Measurements from ENCODE around the gene FAM83G. TPM values are rescaled to one million over a fixed set of nuclear protein-coding genes. Genes with fewer than 3 reads are reported as not detected.
A peak's percentile ranks its signal among the peaks of the same experiment; 100 is the strongest.
"Not testable (repeated sequence)": the region's sequence is repeated elsewhere in the genome, so short reads cannot be mapped to it uniquely, and the experiment has no call there.

The FAM83G gene
- total RNA-seq, 1 donor from 2014 or later = 8.2 TPM

DNA sequence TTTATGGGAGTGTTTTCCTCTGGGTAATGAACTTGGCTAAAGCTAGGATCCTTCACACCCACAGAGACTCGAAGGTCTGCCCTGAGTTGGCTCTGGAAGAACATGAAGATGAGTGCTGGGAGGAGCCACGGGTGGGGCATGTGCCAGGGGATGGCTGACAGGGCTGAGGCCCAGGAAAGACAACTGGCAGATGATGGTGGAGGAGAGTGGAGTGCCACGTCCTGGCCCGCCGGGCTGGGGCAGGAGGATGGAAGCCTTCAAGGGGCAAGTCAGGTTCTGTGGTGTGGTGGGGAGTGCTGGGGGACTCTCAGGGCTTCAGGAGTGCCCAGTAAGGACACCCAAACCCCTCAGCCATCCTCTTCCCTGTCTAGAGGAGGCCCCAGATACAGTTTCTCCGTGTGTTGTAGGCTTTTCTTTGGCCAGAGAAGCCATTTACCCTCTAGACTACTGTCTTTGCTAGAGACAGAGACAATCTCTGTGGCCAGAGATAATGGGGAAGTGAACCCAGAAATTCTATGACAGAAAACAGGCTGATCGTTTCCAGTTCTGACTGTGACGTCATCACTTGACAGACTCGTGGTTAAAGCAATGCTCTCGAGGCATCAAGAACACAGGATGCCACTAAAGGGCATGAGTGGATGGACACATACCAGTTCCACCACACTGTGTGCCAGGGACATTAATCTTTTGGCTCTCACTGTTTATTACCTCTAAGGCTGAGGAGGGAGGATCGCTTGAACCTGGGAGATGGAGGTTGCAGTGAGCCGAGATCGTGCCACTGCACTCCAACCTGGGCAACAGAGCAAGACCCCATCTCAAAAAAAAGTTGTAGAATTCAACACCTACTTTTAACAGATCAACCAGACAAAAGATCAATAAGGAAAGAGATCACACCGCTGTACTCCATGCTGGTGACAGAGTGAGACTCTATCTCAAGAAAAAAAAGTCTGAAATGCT is 71.2 kb downstream of the FAM83G start:
- no peak overlapping the region for H3K27ac Mint-ChIP-seq (ENCODE audit: unreplicated experiment)
- peaks cover 5% of the 10 kb centered on the region for H3K4me1 Mint-ChIP-seq (ENCODE audit: low read depth)

DNA sequence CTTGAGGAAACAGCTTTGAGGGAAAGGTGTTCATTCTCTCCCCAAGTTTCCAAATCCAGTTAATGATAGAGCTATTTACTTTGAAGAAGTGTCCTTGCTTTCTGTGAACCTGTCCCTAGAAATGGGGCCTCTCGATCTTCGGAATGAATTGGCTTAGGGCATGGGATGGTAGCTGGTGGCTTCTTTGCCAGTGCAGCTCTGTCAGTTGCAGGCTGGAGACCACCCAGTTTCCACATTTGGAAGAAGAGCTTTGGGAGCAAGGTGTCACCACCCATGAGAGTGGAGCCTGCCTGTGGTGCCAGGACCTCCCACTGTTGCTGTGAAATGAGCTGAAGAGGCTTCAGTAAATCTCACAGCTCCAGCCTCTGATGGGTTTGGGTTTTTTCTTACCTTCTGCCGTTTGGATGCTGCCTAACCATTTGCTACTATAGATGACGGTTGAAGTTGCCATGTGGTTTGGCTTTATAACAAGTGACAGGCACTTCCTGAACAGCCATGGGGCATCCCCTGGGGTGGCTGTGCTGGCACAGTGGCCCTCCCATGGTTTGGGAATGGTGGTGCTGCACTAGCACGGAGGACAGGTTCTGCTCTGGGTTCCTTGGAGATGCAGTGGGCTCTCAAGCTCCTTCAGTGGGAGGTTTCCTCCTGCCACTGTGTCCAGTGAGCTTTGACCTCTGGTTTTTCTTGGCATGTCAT is 72.1 kb downstream of the FAM83G start:
- H3K27me3 Mint-ChIP-seq (ENCODE audit: low read depth) = no peaks in the 10 kb centered on the region
- H3K27ac Mint-ChIP-seq (ENCODE audit: unreplicated experiment) = no peak overlapping the region
- H3K36me3 Mint-ChIP-seq (ENCODE audit: low read depth) = peaks cover 26% of the 10 kb centered on the region
- H3K4me3 Mint-ChIP-seq (ENCODE audit: unreplicated experiment) = no peak overlapping the region
- TF ChIP-seq, protein P1, sequence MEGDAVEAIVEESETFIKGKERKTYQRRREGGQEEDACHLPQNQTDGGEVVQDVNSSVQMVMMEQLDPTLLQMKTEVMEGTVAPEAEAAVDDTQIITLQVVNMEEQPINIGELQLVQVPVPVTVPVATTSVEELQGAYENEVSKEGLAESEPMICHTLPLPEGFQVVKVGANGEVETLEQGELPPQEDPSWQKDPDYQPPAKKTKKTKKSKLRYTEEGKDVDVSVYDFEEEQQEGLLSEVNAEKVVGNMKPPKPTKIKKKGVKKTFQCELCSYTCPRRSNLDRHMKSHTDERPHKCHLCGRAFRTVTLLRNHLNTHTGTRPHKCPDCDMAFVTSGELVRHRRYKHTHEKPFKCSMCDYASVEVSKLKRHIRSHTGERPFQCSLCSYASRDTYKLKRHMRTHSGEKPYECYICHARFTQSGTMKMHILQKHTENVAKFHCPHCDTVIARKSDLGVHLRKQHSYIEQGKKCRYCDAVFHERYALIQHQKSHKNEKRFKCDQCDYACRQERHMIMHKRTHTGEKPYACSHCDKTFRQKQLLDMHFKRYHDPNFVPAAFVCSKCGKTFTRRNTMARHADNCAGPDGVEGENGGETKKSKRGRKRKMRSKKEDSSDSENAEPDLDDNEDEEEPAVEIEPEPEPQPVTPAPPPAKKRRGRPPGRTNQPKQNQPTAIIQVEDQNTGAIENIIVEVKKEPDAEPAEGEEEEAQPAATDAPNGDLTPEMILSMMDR (IDR thresholded peaks at IDR 0.05) = no peak
- no peaks in the 10 kb centered on the region for H3K9me3 Mint-ChIP-seq (ENCODE audit: low read depth)
- peaks cover 9% of the 10 kb centered on the region for H3K4me1 Mint-ChIP-seq (ENCODE audit: low read depth)
- no peak for DNase-seq (ENCODE audit: low spot score)

More for the DNA sequence above, 71.2 kb downstream of the FAM83G start:
- H3K9me3 Mint-ChIP-seq (ENCODE audit: low read depth) = no peaks in the 10 kb centered on the region
- no peak for DNase-seq (ENCODE audit: low spot score)
- peaks cover 25% of the 10 kb centered on the region for H3K36me3 Mint-ChIP-seq (ENCODE audit: low read depth)
- H3K27me3 Mint-ChIP-seq (ENCODE audit: low read depth) = no peaks in the 10 kb centered on the region
- no peak overlapping the region for H3K4me3 Mint-ChIP-seq (ENCODE audit: unreplicated experiment)
- TF ChIP-seq, protein P1 (IDR thresholded peaks at IDR 0.05) = no peak

DNA sequence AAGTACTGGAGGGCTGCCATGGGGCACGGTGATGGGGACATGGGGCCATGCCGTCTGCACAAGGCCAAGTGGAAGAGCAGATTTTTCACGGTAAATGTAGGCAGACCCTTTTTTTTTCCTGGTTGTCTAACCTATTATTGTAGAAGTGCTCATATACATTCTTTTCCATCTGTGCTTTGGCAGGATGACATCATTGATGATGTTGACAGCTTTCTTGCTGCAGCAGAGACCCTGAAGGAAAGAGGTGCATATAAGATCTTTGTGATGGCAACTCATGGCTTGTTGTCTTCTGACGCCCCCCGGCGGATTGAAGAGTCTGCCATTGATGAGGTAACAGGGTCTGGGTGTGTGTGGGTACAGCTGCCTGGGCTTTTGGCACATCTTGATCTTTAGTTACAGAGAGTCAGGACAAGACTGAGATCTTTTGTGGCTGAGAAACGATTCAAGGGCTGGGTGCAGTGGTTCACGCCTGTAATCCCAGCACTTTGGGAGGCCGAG is 75.9 kb downstream of the FAM83G start:
- Mint-ChIP-seq H3K27ac (ENCODE audit: unreplicated experiment) (no peak overlapping the region), H3K4me3 (ENCODE audit: unreplicated experiment) (no peak overlapping the region), H3K9me3 (ENCODE audit: low read depth) (no peaks in the 10 kb centered on the region), H3K4me1 (ENCODE audit: low read depth) (peaks cover 14% of the 10 kb centered on the region), H3K27me3 (ENCODE audit: low read depth) (no peaks in the 10 kb centered on the region), H3K36me3 (ENCODE audit: low read depth) (peaks cover 26% of the 10 kb centered on the region)
- TF ChIP-seq, protein P1 (IDR thresholded peaks at IDR 0.05) = no peak
- no peak for DNase-seq (ENCODE audit: low spot score)

DNA sequence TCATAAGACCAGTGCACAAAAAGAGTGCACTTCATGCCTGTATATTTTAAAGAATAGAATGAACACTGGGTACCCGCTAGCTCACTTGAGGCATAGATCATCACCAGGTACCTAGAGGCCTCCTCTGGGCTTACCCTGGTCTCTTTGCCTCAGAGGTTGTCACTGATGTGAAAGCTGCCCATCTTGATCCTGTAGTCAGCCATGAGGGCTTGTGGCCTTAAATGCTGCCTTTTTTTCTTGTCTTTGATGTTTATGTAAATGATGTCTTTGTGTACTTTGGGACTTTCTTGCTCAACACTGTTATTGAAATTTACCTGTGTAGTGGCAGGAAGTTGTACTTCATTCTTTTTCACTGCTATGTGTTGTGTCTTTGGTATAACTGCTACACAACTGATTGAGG is 79.4 kb downstream of the FAM83G start:
- H3K27ac Mint-ChIP-seq (ENCODE audit: unreplicated experiment) = no peak overlapping the region

DNA sequence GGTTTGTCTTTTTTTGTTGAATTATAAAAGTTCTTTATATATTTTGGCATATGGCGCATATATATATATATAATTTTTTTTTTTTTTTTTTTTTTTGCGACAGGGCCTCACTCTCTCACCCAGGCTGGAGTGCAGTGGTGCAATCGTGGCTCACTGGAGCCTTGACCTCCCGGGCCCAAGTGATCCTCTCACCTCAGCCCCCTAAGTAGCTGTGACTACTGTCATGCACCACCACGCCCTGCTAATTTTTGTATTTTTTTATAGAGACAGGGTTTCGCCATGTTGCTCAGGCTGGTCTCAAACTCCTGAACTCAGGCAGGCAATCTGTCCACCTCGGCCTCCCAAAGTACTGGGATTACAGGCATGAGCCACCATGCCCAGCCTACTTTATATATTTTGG is 82.0 kb downstream of the FAM83G start:
- H3K36me3 Mint-ChIP-seq (ENCODE audit: low read depth) = peaks cover 12% of the 10 kb centered on the region
- H3K4me1 Mint-ChIP-seq (ENCODE audit: low read depth) = peaks cover 27% of the 10 kb centered on the region
- DNase-seq (ENCODE audit: low spot score); H3K4me3 Mint-ChIP-seq (ENCODE audit: unreplicated experiment); H3K27me3 Mint-ChIP-seq (ENCODE audit: low read depth); H3K9me3 Mint-ChIP-seq (ENCODE audit: low read depth): not testable (repeated sequence)
- peak overlapping the region; percentile 80 for H3K27ac Mint-ChIP-seq (ENCODE audit: unreplicated experiment)

More for the DNA sequence above, 79.4 kb downstream of the FAM83G start:
- Mint-ChIP-seq H3K36me3 (ENCODE audit: low read depth) (peaks cover 13% of the 10 kb centered on the region), H3K4me1 (ENCODE audit: low read depth) (peaks cover 35% of the 10 kb centered on the region), H3K9me3 (ENCODE audit: low read depth) (no peaks in the 10 kb centered on the region), H3K4me3 (ENCODE audit: unreplicated experiment) (no peak overlapping the region), H3K27me3 (ENCODE audit: low read depth) (no peaks in the 10 kb centered on the region)
- TF ChIP-seq, protein P1 (IDR thresholded peaks at IDR 0.05) = no peak
- DNase-seq (ENCODE audit: low spot score) = no peak

Measured in chondrocyte (in vitro differentiated cells).